ENCODE results near the gene PGAP1. TPM values are rescaled to one million over a fixed set of nuclear protein-coding genes. Genes with fewer than 3 reads are reported as not detected.

PGAP1 gene
- total RNA-seq, 1 experiment from 2014 or later: 15.7 TPM

- ChIA-PET POLR2A (no interaction called here), CTCF (no interaction called here)
- Histone ChIP-seq H3K9me3 (ENCODE audit: control insufficient read depth, insufficient read depth, low read depth, low read length) (no peaks in the 10 kb centered on the region), H3K36me3 (ENCODE audit: control insufficient read depth, insufficient read depth, low read length) (no peaks in the 10 kb centered on the region), H3K4me1 (ENCODE audit: control insufficient read depth, insufficient read depth, low read length) (no peaks in the 10 kb centered on the region), H3K27ac (ENCODE audit: low read length) (no peak overlapping the region), H3K27me3 (ENCODE audit: control insufficient read depth, insufficient read depth, low read length) (no peaks in the 10 kb centered on the region), H3K4me3 (ENCODE audit: low read depth in 2 of 2, low read length in 2 of 2) (no peak overlapping the region)
- DNase-seq (ENCODE audit: low read depth, low spot score) (no peak), ATAC-seq (no peak; the same call in 1 of the 2 replicates)
- in situ Hi-C loops (cut with HindIII; ENCODE audit: low pct_unique_long_range_greater_than_20kb, low sequenced_read_pairs) (no loop called here), intact Hi-C loops (cut with micrococcal nuclease; ENCODE audit: unreplicated experiment) (no loop called here)
- BruUV-seq (replicated peaks): no TSS peak
- TF ChIP-seq POLR2AphosphoS5 (IDR thresholded peaks at IDR 0.05; ENCODE audit: low read depth, low read length) (no peak), CTCF (IDR thresholded peaks at IDR 0.05) (no peak), SIN3A (IDR thresholded peaks at IDR 0.05; ENCODE audit: borderline replicate concordance, insufficient read depth, low read depth, low read length) (no peak), REST (IDR thresholded peaks at IDR 0.05; ENCODE audit: insufficient read depth in 1 of 2, low read depth in 2 of 2, low read length in 1 of 2) (no peak), TCF7L2 (IDR thresholded peaks at IDR 0.05; ENCODE audit: low read depth, low read length) (no peak)
These were observed 12.9 kb upstream of the PGAP1 start for GRCh38 chr2:196939371-196939770.

- intact Hi-C loops (cut with micrococcal nuclease; ENCODE audit: unreplicated experiment) (no loop called here), in situ Hi-C loops (cut with HindIII; ENCODE audit: low pct_unique_long_range_greater_than_20kb, low sequenced_read_pairs) (no loop called here)
- H3K36me3 ChIP-seq (ENCODE audit: control insufficient read depth, insufficient read depth, low read length): no peaks in the 10 kb centered on the region
- ATAC-seq (no peak), DNase-seq (ENCODE audit: low read depth, low spot score) (no peak)
- H3K9me3 ChIP-seq (ENCODE audit: control insufficient read depth, insufficient read depth, low read depth, low read length): no peaks in the 10 kb centered on the region
- CTCF ChIA-PET: no interaction called here
- POLR2A ChIA-PET: no interaction called here
- BruUV-seq (replicated peaks): no TSS peak
- H3K4me1 ChIP-seq (ENCODE audit: control insufficient read depth, insufficient read depth, low read length): no peaks in the 10 kb centered on the region
- no peaks in the 10 kb centered on the region for H3K27me3 ChIP-seq (ENCODE audit: control insufficient read depth, insufficient read depth, low read length)
- no peak overlapping the region for H3K4me3 ChIP-seq (ENCODE audit: low read depth in 2 of 2, low read length in 2 of 2)
- TF ChIP-seq POLR2AphosphoS5 (IDR thresholded peaks at IDR 0.05; ENCODE audit: low read depth, low read length) (no peak), REST (IDR thresholded peaks at IDR 0.05; ENCODE audit: insufficient read depth in 1 of 2, low read depth in 2 of 2, low read length in 1 of 2) (no peak), TCF7L2 (IDR thresholded peaks at IDR 0.05; ENCODE audit: low read depth, low read length) (no peak), CTCF (IDR thresholded peaks at IDR 0.05) (no peak)
- no peak overlapping the region for H3K27ac ChIP-seq (ENCODE audit: low read length)
These were observed 8.9 kb upstream of the PGAP1 start for GRCh38 chr2:196935432-196935831.
